ENCODE results near the gene CFAP45. TPM values are rescaled to one million over a fixed set of nuclear protein-coding genes. Genes with fewer than 3 reads are reported as not detected.

Gene CFAP45
- total and polyA plus RNA-seq, 9 of the 15 experiments (the other 6 are each of a cell fraction or from before 2014, with no cell fraction given), result 0.65 to 2.4 (median 1.5) TPM

GRCh38 chr1:159931101-159931794, 31.3 kb upstream of the CFAP45 start:
- no peak for FAIRE-seq
- DNase-seq (ENCODE audit: extremely low read depth in 1 of 4, low spot score in 3 of 4), result no peak
- no peaks in the 10 kb centered on the region for H3K79me2 ChIP-seq (ENCODE audit: control insufficient read depth, insufficient read depth, low read length)
- no peaks in the 10 kb centered on the region for H3K36me3 ChIP-seq (ENCODE audit: control insufficient read depth, insufficient read depth, low read length)
- no peak overlapping the region for H3K4me2 ChIP-seq (ENCODE audit: insufficient read depth, low read length)
- WGBS (ENCODE audit: insufficient coverage, low coverage, missing lambda C conversion rate), result 15% methylated on average over 13 of the region's 13 CpGs
- H3K9ac ChIP-seq (ENCODE audit: insufficient read depth in 1 of 2, low read depth in 2 of 2, low read length in 2 of 2), result peak overlapping the region in 1 of 2 experiments; percentile 35; a peak in 2 of 4 replicates
- no peaks in the 10 kb centered on the region for H3K9me3 ChIP-seq (replicated peaks; ENCODE audit: control insufficient read depth, insufficient read depth, low read depth, low read length)
- no peak overlapping the region for H2AFZ ChIP-seq (ENCODE audit: low read depth, low read length)
- ChIA-PET CTCF (ENCODE audit: low intra/inter-chr PET ratio) (no interaction called here), POLR2A (no interaction called here)
- in situ Hi-C loops (cut with MboI), result no loop called here
- no TSS peak for BruUV-seq (replicated peaks)
- no peak overlapping the region for H3K4me3 ChIP-seq
- intact Hi-C loops (cut with micrococcal nuclease), result no loop called here
- no peak for ATAC-seq
- peaks cover 4 to 45% of the 10 kb centered on the region in 2 experiments; a peak in 3 of 5 replicates for H3K4me1 ChIP-seq (replicated peaks in 1 of 2; ENCODE audit: control insufficient read depth in 2 of 2, insufficient read depth in 2 of 2, low read length in 2 of 2)
- no peaks in the 10 kb centered on the region; the same call in 1 of the 2 replicates for H4K20me1 ChIP-seq (replicated peaks; ENCODE audit: control insufficient read depth, insufficient read depth, low read length)
- no peaks in the 10 kb centered on the region for H3K9me1 ChIP-seq (ENCODE audit: control insufficient read depth, insufficient read depth, low read length)
- peaks cover 9 to 51% of the 10 kb centered on the region in 2 experiments; a peak in 4 of 5 replicates for H3K27me3 ChIP-seq (ENCODE audit: control insufficient read depth in 2 of 2, insufficient read depth in 2 of 2, low read length in 2 of 2)
- no peak overlapping the region for H3K27ac ChIP-seq (ENCODE audit: extremely low read depth, low read depth, low read length)
- TF ChIP-seq PRMT5 (CRISPR knock-in tag; IDR thresholded peaks at IDR 0.05) (no peak), CCNT2 (IDR thresholded peaks at IDR 0.05; ENCODE audit: borderline replicate concordance, extremely low read depth, insufficient read length, low read depth, low read length) (no peak), ARID3B (CRISPR knock-in tag; IDR thresholded peaks at IDR 0.05; ENCODE audit: borderline replicate concordance) (no peak), ZNF395 (CRISPR knock-in tag; IDR thresholded peaks at IDR 0.05) (no peak), KLF10 (CRISPR knock-in tag; IDR thresholded peaks at IDR 0.05) (no peak), CBFA2T2 (conservative IDR thresholded peaks at IDR 0.05) (no peak), CBFB (CRISPR knock-in tag; IDR thresholded peaks at IDR 0.05) (no peak), CUX1 (CRISPR knock-in tag; IDR thresholded peaks at IDR 0.05) (no peak), ZFPM2 (CRISPR knock-in tag; IDR thresholded peaks at IDR 0.05) (no peak)

Data from K562 (cell line).